Measurements from ENCODE around the gene PARP3. TPM values are rescaled to one million over a fixed set of nuclear protein-coding genes. Genes with fewer than 3 reads are reported as not detected.

Gene PARP3
- total RNA-seq, 1 donor from 2014 or later = 11.7 TPM

GRCh38 chr3:51964521-51964920 lies 22.4 kb downstream of the PARP3 start:
- no peak for DNase-seq (ENCODE audit: extremely low read depth, low read depth, low spot score)

GRCh38 chr3:51966016-51966415 lies 23.9 kb downstream of the PARP3 start:
- DNase-seq (ENCODE audit: extremely low read depth, low read depth, low spot score) = no peak

- DNase-seq (ENCODE audit: extremely low read depth, low read depth, low spot score) = no peak
These were observed 24.3 kb downstream of the PARP3 start for GRCh38 chr3:51966486-51966885.

DNA sequence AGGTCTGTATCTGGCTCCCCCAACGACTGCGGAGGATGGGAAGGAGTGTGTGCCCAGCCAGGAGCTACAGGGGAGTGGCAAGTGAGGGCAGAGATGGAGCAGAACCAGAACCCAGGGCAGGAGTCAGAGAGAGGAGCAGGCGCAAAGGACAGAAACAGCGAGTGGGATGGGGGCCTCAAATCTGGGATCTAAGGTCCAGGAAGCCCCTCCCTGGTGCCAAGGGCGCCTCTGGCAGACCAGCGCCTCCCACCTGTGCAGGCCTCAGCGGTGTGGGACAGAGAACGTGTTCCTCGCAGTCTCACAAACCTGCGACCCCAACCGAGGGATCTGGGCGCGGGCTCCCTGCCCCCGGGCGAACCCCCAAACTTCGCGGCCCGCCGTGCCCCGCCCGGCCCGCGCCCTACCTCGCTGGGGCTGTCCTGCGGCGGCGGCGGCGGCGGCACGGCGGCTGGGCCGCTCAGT lies 24.8 kb downstream of the PARP3 start:
- no peak for DNase-seq (ENCODE audit: extremely low read depth, low read depth, low spot score)

GRCh38 chr3:51967384-51968169 lies 25.4 kb downstream of the PARP3 start, which contains the start of gene PCBP4:
TSS of gene PCBP4 (minus strand) at chr3:51967454. CDS start at chr3:51961240, 6,214 bp downstream.
- DNase-seq (ENCODE audit: extremely low read depth, low read depth, low spot score) = no peak

- DNase-seq (ENCODE audit: extremely low read depth, low read depth, low spot score) = no peak
These were observed 26.1 kb downstream of the PARP3 start for GRCh38 chr3:51968170-51968775.

GRCh38 chr3:51968883-51969678 lies 26.9 kb downstream of the PARP3 start:
- DNase-seq (ENCODE audit: extremely low read depth, low read depth, low spot score) = no peak

- DNase-seq (ENCODE audit: extremely low read depth, low read depth, low spot score) = no peak
These were observed 27.7 kb downstream of the PARP3 start for GRCh38 chr3:51969841-51970240.

- no peak for DNase-seq (ENCODE audit: extremely low read depth, low read depth, low spot score)
These were observed 28.6 kb downstream of the PARP3 start for GRCh38 chr3:51970606-51971300.

- DNase-seq (ENCODE audit: extremely low read depth, low read depth, low spot score) = no peak
These were observed 29.2 kb downstream of the PARP3 start for GRCh38 chr3:51971350-51971749.

DNA sequence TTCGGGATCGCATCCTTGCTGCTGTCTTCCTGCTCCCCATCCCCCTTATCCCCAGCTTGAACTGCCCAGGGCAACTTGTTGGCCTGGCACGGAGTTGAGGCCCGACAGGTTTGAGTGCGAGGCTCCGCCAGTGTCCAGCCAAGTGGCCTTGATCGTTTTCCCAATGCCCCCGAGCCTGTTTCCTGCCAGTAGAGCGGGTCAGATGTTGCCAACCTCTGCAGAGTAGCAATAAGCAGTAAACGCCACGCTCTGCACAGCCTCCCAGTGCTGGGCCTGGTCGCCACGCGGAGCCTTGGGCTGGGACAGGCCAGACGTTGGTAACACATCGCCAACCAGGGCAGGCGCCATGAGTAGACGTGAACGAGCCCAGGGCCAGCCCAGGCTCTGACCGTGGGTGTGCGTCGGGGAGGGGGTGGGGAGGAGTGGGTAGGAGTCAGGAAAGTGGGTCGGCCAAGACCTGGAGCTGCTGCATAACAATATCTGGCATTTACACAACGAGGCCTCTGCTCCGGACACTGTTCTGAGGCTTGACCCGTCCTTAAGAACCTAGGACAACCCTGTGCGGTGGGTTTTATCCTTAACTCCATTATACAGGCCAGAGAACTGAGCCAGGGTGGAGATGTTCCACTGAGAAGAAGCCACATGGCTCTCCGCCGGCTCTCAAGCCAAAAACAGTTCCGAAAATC lies 32.3 kb downstream of the PARP3 start:
- DNase-seq (ENCODE audit: extremely low read depth, low read depth, low spot score) = no peak

DNA sequence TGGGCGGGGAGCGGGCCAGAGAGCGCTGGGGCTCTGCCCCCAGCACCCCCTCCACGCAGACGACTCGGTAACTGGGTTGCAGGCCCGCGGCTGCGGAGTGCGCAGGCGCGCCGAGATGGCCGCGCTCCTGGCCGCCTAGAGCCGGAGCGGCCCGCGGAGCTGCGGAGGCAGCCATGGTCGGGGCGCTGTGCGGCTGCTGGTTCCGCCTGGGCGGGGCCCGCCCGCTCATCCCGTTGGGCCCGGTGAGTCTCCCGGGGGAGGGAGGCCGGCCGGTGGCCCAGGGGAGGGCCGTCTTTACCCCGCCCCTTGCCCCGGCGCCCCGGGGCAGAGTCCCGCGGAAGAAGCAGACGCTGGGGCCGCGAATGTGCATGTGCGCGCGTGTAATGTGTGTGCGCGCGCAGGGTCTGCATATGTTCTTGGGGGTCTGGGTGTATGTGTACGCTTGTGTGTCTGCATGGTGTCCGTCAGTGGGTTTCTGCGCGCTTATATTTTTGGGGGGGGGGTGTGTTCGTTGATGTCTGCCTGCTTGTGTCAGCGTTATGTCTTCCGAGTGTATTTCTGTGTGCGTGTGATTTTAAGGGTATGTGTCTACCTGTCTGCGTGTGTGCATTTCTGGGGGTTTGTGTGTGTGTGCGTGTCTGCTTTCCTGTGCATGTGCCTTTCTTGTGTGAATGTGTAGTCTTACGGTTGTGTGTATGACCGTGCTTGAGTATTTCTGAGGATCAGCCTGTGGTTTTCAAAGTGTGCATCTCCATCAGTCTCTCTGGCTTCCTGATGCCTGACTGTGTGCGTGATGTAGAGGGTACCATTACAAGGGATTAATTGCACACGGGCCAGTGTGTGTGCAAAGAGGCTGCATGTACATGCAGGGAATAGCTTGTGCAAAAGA lies 33.0 kb downstream of the PARP3 start, which contains the start of gene ABHD14A:
ABHD14A (plus strand) TSS at position 102 of the 889 bp plus-strand sequence; CDS start at position 174, 72 bp downstream.
- DNase-seq (ENCODE audit: extremely low read depth, low read depth, low spot score) = no peak

DNA sequence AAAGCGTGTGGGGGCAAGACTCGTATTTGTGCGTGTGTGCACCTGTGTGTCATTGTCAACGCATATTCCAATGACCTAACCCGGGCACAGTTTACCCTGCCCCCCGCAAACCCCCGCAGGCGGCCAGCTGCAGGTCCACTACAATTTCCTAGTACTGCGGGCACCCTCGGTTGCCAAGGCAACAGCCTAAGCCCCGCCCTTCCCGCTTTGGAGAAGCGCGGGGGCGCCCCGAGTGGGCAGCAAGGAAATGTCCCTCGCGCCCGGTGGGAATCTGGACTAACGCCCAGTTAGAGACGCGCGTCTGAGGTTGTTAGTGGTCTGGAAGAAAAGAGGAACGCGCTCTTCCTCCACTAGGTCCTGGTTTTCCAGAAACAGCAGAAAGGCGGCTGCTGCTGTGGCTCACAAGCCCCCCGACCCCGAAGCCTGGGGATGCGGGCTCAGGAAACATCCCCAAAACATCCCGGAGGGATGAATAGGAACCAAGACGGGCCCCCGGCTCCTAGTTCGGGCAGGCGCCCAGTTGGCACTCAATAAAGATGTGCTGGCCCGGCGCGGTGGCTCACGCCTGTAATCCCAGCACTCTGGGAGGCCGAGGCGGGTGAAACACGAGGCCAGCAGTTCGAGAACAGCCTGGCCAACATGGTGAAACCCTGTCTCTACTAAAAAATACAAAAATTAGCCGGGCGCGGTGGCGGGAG lies 33.8 kb downstream of the PARP3 start:
- DNase-seq (ENCODE audit: extremely low read depth, low read depth, low spot score) = no peak

DNA sequence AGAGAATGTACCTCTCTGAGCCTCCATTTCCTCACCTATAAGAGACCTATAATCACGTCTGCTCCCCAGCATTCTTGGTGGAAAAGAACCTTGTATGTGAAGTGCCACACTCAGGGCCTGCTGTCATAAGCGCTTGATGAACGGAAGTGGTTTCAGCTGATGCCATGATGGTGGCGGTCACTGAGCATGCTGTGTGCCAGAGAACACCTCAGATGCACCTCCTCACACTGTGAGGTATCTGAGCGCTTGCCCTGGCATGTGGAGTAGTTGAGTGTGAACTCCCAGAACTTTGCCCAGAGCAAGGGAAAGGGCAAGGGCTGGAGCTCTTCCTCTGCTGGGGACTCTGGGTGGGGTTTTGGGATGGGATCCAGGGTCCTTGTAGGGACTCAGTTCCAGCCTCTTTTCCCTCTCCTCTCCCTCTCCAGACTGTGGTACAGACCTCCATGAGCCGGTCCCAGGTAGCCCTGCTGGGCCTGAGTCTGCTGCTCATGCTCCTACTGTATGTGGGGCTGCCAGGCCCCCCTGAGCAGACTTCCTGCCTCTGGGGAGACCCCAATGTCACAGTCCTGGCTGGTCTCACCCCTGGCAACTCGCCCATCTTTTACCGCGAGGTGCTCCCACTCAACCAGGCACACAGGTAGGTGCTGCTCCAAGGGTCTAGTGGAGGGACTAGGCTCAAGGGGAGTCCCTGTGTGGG lies 35.4 kb downstream of the PARP3 start:
- no peak for DNase-seq (ENCODE audit: extremely low read depth, low read depth, low spot score)

- no peak for DNase-seq (ENCODE audit: extremely low read depth, low read depth, low spot score)
These were observed 36.0 kb downstream of the PARP3 start for GRCh38 chr3:51978143-51978502.

DNA sequence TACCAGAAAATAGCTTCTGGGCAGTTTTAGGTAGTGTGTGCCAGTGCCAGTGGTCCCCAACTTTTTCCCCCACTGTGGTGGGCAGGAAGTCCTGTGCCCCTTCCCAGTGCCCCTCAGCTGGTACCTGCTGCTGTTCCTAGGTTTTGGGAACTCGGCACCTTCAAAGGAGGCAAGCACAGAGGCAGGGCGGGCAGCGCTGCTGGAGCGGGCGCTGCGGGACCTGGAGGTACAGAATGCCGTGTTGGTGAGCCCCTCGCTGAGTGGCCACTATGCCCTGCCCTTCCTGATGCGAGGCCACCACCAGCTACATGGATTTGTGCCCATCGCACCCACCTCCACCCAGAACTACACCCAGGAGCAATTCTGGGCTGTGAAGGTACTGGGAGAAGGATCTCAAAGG lies 38.1 kb downstream of the PARP3 start:
- no peak for DNase-seq (ENCODE audit: extremely low read depth, low read depth, low spot score)

- no peak for DNase-seq (ENCODE audit: extremely low read depth, low read depth, low spot score)
These were observed 40.2 kb downstream of the PARP3 start for GRCh38 chr3:51982352-51982837.

All from glomerular endothelial cell (primary cell).